Peyer's patch (tissue), 4 donors: ENCODE measurements around the gene NLRP1.

Source experiments
- POLR2A ChIP-seq, 2 donors: fragments of 450-650 bp; IDR thresholded peaks; one replicate each; pipeline ENCODE4 v1.5.1; 2017; ENCODE audit warnings: antibody characterized with exemption in 2 of 2, mild to moderate bottlenecking in 2 of 2, moderate library complexity in 2 of 2
- TF ChIP-seq, protein P1 (sequence below), 6 experiments: fragments of 450-650 bp in 4 of 6; fragments of 200-600 bp in 2 of 6; sonication (generic) in 1 of 6; IDR thresholded peaks; one replicate each; pipeline ENCODE4 v1.5.1; 2017 to 2019; ENCODE audit warnings: antibody characterized with exemption in 6 of 6, mild to moderate bottlenecking in 3 of 6, moderate library complexity in 1 of 6

DNA sequence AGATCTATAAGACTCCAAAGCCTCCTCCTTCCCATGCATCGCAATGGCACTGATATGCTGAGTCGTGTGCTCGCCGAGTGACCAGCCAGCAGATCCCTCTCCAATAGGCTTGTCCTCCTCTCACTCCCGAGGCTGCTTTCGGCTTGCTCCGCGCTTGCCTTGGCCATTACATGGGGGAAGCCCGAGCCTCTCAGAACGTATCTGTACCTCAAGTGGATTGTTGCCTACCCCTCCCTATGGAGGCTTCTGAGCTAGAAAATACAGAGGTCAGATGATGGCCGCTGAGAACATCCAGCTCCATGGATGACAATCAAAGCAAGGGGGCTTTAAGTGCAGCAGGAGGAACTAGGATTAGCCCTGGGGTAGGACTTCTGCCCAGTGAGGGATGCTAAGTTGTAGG lies 7.7 kb upstream of the NLRP1 start:
- TF ChIP-seq, protein P1, sequence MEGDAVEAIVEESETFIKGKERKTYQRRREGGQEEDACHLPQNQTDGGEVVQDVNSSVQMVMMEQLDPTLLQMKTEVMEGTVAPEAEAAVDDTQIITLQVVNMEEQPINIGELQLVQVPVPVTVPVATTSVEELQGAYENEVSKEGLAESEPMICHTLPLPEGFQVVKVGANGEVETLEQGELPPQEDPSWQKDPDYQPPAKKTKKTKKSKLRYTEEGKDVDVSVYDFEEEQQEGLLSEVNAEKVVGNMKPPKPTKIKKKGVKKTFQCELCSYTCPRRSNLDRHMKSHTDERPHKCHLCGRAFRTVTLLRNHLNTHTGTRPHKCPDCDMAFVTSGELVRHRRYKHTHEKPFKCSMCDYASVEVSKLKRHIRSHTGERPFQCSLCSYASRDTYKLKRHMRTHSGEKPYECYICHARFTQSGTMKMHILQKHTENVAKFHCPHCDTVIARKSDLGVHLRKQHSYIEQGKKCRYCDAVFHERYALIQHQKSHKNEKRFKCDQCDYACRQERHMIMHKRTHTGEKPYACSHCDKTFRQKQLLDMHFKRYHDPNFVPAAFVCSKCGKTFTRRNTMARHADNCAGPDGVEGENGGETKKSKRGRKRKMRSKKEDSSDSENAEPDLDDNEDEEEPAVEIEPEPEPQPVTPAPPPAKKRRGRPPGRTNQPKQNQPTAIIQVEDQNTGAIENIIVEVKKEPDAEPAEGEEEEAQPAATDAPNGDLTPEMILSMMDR (IDR thresholded peaks at IDR 0.05), result no peak
- no peak for TF ChIP-seq POLR2A (IDR thresholded peaks at IDR 0.05)
